HCT116 (cell line): ENCODE data around the gene GNB1. TPM values are rescaled to one million over a fixed set of nuclear protein-coding genes. Genes with fewer than 3 reads are reported as not detected.

ENCODE experiments used
- ATAC-seq: fragments of 200-7000 bp; cut with Tn5 transposase; 2 replicates; pipeline ENCODE4 v1.9.1; 2020; ENCODE audit warnings: mild to moderate bottlenecking, moderate library complexity
- BruUV-seq: library from RNA; stranded (reverse); fragments of 400-500 nt; replicated peaks from 2 replicates; lab custom pipeline; 2021; lab: Mats Ljungman, UMichigan
- CTCF ChIA-PET: fragments of 300-600 bp; sonication (Branson Sonifier 250); formaldehyde crosslinking; loops from one replicate; lab custom pipeline; 2021; ENCODE audit warnings: antibody characterized with exemption; lab: Charles Lee
- POLR2A ChIA-PET: fragments of 300-600, 350-600 bp; sonication (Branson Sonifier 250); formaldehyde crosslinking; loops from one replicate; lab custom pipeline; 2021; ENCODE audit warnings: antibody characterized with exemption; lab: Charles Lee
- RAD21 ChIA-PET, 2 experiments: fragments of 300-600 bp; sonication (Branson Sonifier 250); formaldehyde crosslinking; loops; one replicate each; lab custom pipeline; 2023; ENCODE audit warnings: low total read pairs in 2 of 2; ENCODE audit not compliant: uncharacterized antibody in 2 of 2, unreplicated experiment in 2 of 2, low non-redundant PET in 1 of 2; lab: Charles Lee
- DNase-seq: peaks from one replicate; pipeline ENCODE4 v3.0.0-alpha.2; 2010; ENCODE audit warnings: low read depth, low spot score
- H2AFZ ChIP-seq: fragments of 200-600 bp; shearing (Covaris generic), sonication (generic); 2 replicates; pipeline ENCODE4 v1.6.1; 2017; ENCODE audit warnings: low read depth, mixed run types, mixed read lengths, antibody characterized with exemption, low read length; ENCODE audit not compliant: poor library complexity, severe bottlenecking
- H3K27ac ChIP-seq: 2 replicates; pipeline ENCODE4 v1.5.1; 2012; ENCODE audit warnings: low read depth, low read length
- H3K27me3 ChIP-seq: fragments of 200-600 bp; sonication (generic); 2 replicates; pipeline ENCODE4 v1.6.1; 2016; ENCODE audit warnings: mixed run types, low read length, mixed read lengths; ENCODE audit not compliant: insufficient read depth
- H3K36me3 ChIP-seq, 2 experiments: fragments of 200-500 bp in 1 of 2; fragments of 200-600 bp in 1 of 2; sonication (Bioruptor generic) in 1 of 2; sonication (generic) in 1 of 2; 2 replicates each; pipeline versions ENCODE4 v1.5.1 to v1.6.1; 2014 to 2016; ENCODE audit warnings: low read length in 2 of 2, inconsistent platforms in 1 of 2, mixed read lengths in 1 of 2, mixed run types in 1 of 2; ENCODE audit not compliant: insufficient read depth in 2 of 2, control insufficient read depth in 1 of 2
- H3K4me1 ChIP-seq, 2 experiments: fragments of 200-600 bp in 1 of 2; sonication (generic) in 1 of 2; 2 replicates each; pipeline versions ENCODE4 v1.5.1 to v1.6.1; 2012 to 2017; ENCODE audit warnings: low read length in 2 of 2, inconsistent platforms in 1 of 2, mild to moderate bottlenecking in 1 of 2, mixed read lengths in 1 of 2, mixed run types in 1 of 2, moderate library complexity in 1 of 2; ENCODE audit not compliant: insufficient read depth in 2 of 2, control insufficient read depth in 1 of 2
- H3K4me2 ChIP-seq: fragments of 200-600 bp; sonication (generic); 2 replicates; pipeline ENCODE4 v1.6.1; 2017; ENCODE audit warnings: mixed run types, low read length, mixed read lengths
- H3K4me3 ChIP-seq, 2 experiments: fragments of 200-600 bp in 1 of 2; sonication (generic) in 1 of 2; replicated peaks in 1 of 2; 2 replicates each; pipeline ENCODE4 v1.5.1; 2011 to 2016; ENCODE audit warnings: low read length in 2 of 2, control low read depth in 1 of 2, low read depth in 1 of 2, mild to moderate bottlenecking in 1 of 2, mixed read lengths in 1 of 2, mixed run types in 1 of 2
- H3K79me2 ChIP-seq: fragments of 200-600 bp; sonication (generic); 2 replicates; pipeline ENCODE4 v1.6.1; 2017; ENCODE audit warnings: mild to moderate bottlenecking, mixed run types, low read length, moderate library complexity, mixed read lengths; ENCODE audit not compliant: insufficient read depth
- H3K9ac ChIP-seq: fragments of 200-600 bp; sonication (generic); 2 replicates; pipeline ENCODE4 v1.6.1; 2016; ENCODE audit warnings: low read length, mixed read lengths
- H3K9me2 ChIP-seq: fragments of 200-600 bp; sonication (generic), shearing (Covaris generic); 2 replicates; pipeline ENCODE4 v1.6.1; 2017; ENCODE audit warnings: mixed run types, mild to moderate bottlenecking, moderate library complexity; ENCODE audit not compliant: insufficient read depth
- H3K9me3 ChIP-seq, 2 experiments: fragments of 200-500 bp in 1 of 2; fragments of 200-600 bp in 1 of 2; sonication (Bioruptor generic) in 1 of 2; sonication (generic) in 1 of 2; 2 replicates each; pipeline ENCODE4 v1.6.1; 2014 to 2017; ENCODE audit warnings: low read length in 2 of 2, mixed read lengths in 2 of 2, inconsistent platforms in 1 of 2, low read depth in 1 of 2, mild to moderate bottlenecking in 1 of 2, mixed run types in 1 of 2, moderate library complexity in 1 of 2; ENCODE audit not compliant: control insufficient read depth in 1 of 2, insufficient read depth in 1 of 2
- H4K20me1 ChIP-seq: fragments of 200-600 bp; sonication (generic), shearing (Covaris generic); 2 replicates; pipeline ENCODE4 v1.6.1; 2017; ENCODE audit warnings: mixed run types, mild to moderate bottlenecking, moderate library complexity; ENCODE audit not compliant: insufficient read depth
- EZH2 ChIP-seq: fragments of 200-600 bp; sonication (generic); IDR thresholded peaks from 2 replicates; pipeline ENCODE4 v1.6.1; 2017; ENCODE audit warnings: antibody characterized with exemption, mixed run types
- EZH2phosphoT487 ChIP-seq: fragments of 200-600 bp; IDR thresholded peaks from 2 replicates; pipeline ENCODE4 v1.6.1; 2018; ENCODE audit warnings: antibody characterized with exemption, borderline replicate concordance
- POLR2A ChIP-seq: IDR thresholded peaks from 2 replicates; pipeline ENCODE4 v1.7.0; 2011; ENCODE audit warnings: borderline replicate concordance; ENCODE audit not compliant: insufficient read depth, insufficient read length; ENCODE audit errors: extremely low read depth
- YY1 ChIP-seq: IDR thresholded peaks from 2 replicates; pipeline ENCODE4 v1.6.1; 2011; ENCODE audit warnings: low read length, low read depth, moderate library complexity, mild to moderate bottlenecking; ENCODE audit not compliant: insufficient replicate concordance; ENCODE audit errors: extremely low read depth
- intact Hi-C: fragments of 100-400 bp; cut with micrococcal nuclease; formaldehyde crosslinking; loops from 2 replicates; pipeline ENCODE4 v1.10.0; 2022
- total RNA-seq: library from RNA; stranded (reverse); gene quantifications from one replicate; pipeline ENCODE4 v1.2.1, GENCODE V29; 2021; ENCODE audit not compliant: unreplicated experiment

The GNB1 gene
- total RNA-seq, 1 experiment from 2014 or later, result 371 TPM

- Histone ChIP-seq H3K36me3 (no peaks in the 10 kb centered on the region), H2AFZ (no peak overlapping the region), H3K4me3 (no peak overlapping the region), H4K20me1 (no peaks in the 10 kb centered on the region), H3K79me2 (0 out of 2 replicates have a peak, but pooled peaks cover 8% of the 10 kb centered on the region), H3K4me2 (no peak overlapping the region), H3K4me1 (peaks cover 11 to 29% of the 10 kb centered on the region in 2 experiments), H3K9me2 (no peaks in the 10 kb centered on the region), H3K27ac (peak overlapping the region; percentile 69; the same call in 1 of the 2 replicates), H3K27me3 (no peaks in the 10 kb centered on the region), H3K9me3 (no peaks in the 10 kb centered on the region), H3K9ac (no peak overlapping the region)
- TF ChIP-seq EZH2, result no peak
- intact Hi-C loops, result no loop called here
- POLR2A ChIA-PET, result no interaction called here
- DNase-seq (no peak), ATAC-seq (no peak)
- CTCF ChIA-PET, result interaction anchor here (1.5 to 2.1 kb wide), 2 partner anchors 12 to 124 kb away, joined by 4 to 6 read pairs; no protein-coding TSS in a partner anchor
- RAD21 ChIA-PET, result no interaction called here
- BruUV-seq, result no TSS peak
Observed at GRCh38 chr1:1920608-1921458, 29.9 kb upstream of the GNB1 start.

- POLR2A ChIA-PET, result interaction anchor here (1.4 kb wide), 1 partner anchor 11 kb away, joined by 3 read pairs; no protein-coding TSS in a partner anchor
- H3K4me1 ChIP-seq, result peaks cover 11 to 29% of the 10 kb centered on the region in 2 experiments
- H3K9me3 ChIP-seq, result no peaks in the 10 kb centered on the region
- DNase-seq (no peak), ATAC-seq (no peak)
- no TSS peak for BruUV-seq
- H3K4me3 ChIP-seq, result peak overlapping the region; percentile 37 to 53
- H3K79me2 ChIP-seq, result 0 out of 2 replicates have a peak, but pooled peaks cover 8% of the 10 kb centered on the region
- H3K27me3 ChIP-seq, result no peaks in the 10 kb centered on the region
- no peaks in the 10 kb centered on the region for H3K9me2 ChIP-seq
- peak overlapping the region; percentile 69 for H3K27ac ChIP-seq
- peak overlapping the region; percentile 99 for H3K4me2 ChIP-seq
- H3K9ac ChIP-seq, result peak overlapping the region; percentile 55
- intact Hi-C loops, result no loop called here
- RAD21 ChIA-PET, result interaction anchor here in 1 of 2 experiments (0.7 kb wide), 1 partner anchor 11 kb away, joined by 3 read pairs; no protein-coding TSS in a partner anchor
- H3K36me3 ChIP-seq, result no peaks in the 10 kb centered on the region
- H2AFZ ChIP-seq, result no peak overlapping the region
- CTCF ChIA-PET, result interaction anchor here (1.5 to 2.1 kb wide), 3 partner anchors 11 to 126 kb away, joined by 4 to 6 read pairs (median 4); no protein-coding TSS in a partner anchor
- no peaks in the 10 kb centered on the region for H4K20me1 ChIP-seq
- TF ChIP-seq POLR2A (no peak), YY1 (no peak), EZH2phosphoT487 (no peak)
Observed at GRCh38 chr1:1920057-1920607, 29.2 kb upstream of the GNB1 start.
